Measurements from ENCODE around the gene DNPH1.

DNPH1 gene

DNA sequence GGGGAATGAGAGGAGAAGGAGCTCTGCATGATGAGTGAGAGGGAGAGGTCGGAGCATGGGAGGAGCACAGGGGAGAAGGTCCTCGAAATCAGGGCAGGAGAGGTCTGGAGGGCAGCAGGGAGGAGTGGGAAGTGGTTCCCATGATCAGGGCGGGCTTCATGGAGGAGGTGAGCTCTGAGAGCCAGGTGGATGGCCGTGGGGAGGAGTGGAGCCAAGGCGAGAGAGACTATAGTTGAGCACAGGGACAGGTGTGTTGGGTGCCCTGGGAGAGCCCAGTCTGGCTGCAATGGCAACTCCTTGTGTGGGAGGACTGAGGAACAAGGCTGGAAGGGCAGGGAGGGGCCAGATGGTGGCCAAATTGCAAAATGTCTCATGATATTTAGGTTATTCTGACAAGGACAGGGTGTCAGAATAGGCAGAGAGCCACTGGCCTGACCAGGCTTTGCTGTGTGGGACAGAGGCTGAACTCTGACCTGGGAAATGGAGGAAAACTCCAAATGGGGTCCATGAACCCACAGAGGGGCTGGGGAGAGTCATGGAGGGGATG is 35.4 kb upstream of the DNPH1 start:
- DNase-seq (ENCODE audit: low read depth in 1 of 2, low spot score in 1 of 2): no peak

- DNase-seq (ENCODE audit: low read depth in 1 of 2, low spot score in 1 of 2): peak; percentile 60 to 61
Observed at GRCh38 chr6:43263314-43264178, 34.3 kb upstream of the DNPH1 start.

DNA sequence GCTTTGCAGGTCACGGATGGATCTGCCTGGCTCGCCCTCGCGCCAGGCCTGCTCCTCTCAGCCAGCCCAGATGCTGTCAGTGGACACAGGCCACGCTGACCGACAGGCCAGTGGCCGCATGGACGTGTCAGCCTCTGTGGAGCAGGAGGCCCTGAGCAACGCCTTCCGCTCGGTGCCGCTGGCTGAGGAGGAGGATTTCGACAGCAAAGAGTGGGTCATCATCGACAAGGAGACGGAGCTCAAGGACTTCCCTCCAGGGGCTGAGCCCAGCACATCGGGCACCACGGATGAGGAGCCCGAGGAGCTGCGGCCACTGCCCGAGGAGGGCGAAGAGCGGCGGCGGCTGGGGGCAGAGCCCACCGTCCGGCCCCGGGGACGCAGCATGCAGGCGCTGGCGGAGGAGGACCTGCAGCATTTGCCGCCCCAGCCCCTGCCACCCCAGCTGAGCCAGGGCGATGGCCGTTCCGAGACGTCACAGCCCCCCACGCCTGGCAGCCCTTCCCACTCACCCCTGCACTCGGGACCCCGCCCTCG is 33.6 kb upstream of the DNPH1 start:
- DNase-seq (ENCODE audit: low read depth in 1 of 2, low spot score in 1 of 2): no peak

- DNase-seq (ENCODE audit: low read depth in 1 of 2, low spot score in 1 of 2): no peak
Observed at GRCh38 chr6:43262000-43262779, 32.9 kb upstream of the DNPH1 start.

DNA sequence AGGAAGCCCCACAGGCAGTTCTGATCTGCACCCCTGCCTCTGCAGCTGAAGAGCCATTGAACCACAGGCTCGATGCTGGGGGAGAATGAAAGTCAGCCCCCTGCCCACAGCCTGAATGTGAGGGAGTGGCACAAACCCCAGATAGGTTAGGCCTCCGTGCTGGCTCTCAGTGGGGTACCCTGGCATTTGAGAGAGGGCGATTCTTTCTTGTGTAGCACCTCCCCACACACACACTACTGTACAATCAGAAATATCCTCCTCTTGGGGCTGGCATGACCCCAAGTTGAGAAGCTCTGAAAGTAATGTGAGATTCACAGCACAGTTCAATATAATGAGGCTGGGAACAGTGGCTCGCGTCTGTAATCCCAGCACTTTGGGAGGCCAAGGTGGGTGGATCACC is 31.9 kb upstream of the DNPH1 start:
- DNase-seq (ENCODE audit: low read depth in 1 of 2, low spot score in 1 of 2): no peak

- no peak for DNase-seq (ENCODE audit: low read depth in 1 of 2, low spot score in 1 of 2)
Observed at GRCh38 chr6:43260791-43261190, 31.5 kb upstream of the DNPH1 start.

- no peak for DNase-seq (ENCODE audit: low read depth in 1 of 2, low spot score in 1 of 2)
Observed at GRCh38 chr6:43258807-43259686, 29.8 kb upstream of the DNPH1 start.

DNA sequence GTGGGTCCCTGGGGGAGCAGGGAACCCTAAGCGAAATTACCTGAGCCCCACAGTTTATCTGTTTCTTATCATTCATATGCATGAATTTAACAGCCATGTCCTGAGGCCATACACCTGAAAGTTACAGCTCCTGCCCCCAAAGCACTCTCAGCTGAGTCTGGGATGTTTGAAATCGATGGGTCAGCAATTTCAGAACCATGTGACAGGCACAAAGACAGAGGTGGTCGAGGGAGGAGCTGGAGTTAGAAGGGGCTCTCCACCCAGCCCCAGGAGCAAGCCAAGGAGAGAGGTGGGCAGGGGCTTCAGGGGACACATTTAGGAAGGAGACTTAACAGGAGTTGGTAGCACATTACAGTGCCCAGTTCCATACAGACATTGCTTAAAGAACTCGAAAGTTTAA is 28.9 kb upstream of the DNPH1 start:
- DNase-seq (ENCODE audit: low read depth in 1 of 2, low spot score in 1 of 2): no peak

DNA sequence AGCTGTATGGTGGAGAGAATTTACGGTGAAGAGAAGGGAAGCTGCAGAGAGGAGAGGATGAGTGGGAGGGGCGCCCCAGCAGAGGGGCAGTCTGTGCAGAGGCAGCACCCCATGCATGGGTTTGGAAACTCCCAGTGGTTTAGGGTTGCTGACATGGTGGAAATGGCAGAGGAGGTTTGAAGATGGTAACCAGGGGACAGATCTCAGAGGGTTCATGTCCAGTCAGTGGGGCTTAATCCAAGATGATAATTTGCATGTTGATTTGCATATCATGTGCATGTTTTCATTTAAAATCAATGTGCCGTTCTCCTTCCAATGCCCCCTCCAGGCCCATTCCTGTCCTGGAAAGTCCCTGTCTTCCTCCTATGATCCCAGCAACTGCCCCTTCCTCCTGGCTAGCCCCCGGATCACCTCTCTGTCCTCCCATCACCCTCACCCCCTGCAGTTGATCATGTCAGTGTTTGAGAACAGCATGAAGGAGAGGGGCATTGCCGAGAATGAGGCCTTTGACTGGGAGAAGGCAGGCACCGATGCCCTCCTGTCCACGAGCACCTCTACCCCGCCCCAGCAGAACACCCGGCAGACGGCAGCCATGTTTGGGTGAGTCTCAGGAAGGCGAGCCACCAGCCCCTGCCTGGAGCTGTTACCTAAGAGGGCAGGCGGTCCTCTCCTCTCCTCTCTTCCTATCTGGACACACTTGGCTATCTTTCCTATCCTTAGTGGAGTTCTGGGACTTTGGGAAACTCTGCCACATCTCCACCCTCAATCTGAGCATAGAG is 28.3 kb upstream of the DNPH1 start:
- no peak for DNase-seq (ENCODE audit: low read depth in 1 of 2, low spot score in 1 of 2)

DNA sequence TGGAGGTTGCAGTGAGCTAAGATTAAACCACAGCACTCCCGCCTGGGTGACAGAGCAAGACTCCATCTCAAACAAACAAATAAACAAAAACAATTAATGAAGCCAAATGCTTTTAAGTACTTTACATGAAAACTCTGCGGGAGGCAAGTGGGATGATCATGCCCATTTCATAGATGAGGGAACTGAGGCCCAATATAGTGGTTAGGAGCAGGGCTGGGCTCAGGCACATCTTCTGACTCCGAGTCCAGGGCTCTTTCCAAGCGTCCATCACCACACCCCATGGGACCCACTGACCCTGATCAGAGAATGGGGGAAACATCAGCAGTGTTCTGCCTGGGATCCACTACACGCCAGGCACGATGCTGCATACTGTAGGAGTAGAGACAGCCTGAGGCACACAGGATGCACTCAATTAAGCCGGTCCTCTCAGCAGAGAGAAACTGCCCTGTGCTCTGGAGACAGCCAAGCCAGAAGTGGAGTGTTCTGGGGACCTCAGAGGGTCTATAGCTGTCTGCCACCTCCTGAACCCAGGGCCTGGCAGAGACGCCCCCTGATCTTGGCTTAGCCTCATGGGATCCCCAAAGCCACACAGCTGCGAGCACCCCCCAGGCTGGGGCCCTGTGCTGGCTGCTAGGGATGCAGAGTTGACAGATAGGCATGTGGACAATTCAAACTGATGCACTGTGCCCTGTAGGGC is 27.5 kb upstream of the DNPH1 start:
- DNase-seq (ENCODE audit: low read depth in 1 of 2, low spot score in 1 of 2): no peak

- no peak for DNase-seq (ENCODE audit: low read depth in 1 of 2, low spot score in 1 of 2)
Observed at GRCh38 chr6:43255408-43256054, 26.2 kb upstream of the DNPH1 start.

- DNase-seq (ENCODE audit: low read depth in 1 of 2, low spot score in 1 of 2): no peak
Observed at GRCh38 chr6:43254846-43255245, 25.6 kb upstream of the DNPH1 start.

- DNase-seq (ENCODE audit: low read depth in 1 of 2, low spot score in 1 of 2): no peak
Observed at GRCh38 chr6:43254138-43254817, 25.0 kb upstream of the DNPH1 start.

GRCh38 chr6:43253401-43253800 is 24.1 kb upstream of the DNPH1 start:
- no peak for DNase-seq (ENCODE audit: low read depth in 1 of 2, low spot score in 1 of 2)

DNA sequence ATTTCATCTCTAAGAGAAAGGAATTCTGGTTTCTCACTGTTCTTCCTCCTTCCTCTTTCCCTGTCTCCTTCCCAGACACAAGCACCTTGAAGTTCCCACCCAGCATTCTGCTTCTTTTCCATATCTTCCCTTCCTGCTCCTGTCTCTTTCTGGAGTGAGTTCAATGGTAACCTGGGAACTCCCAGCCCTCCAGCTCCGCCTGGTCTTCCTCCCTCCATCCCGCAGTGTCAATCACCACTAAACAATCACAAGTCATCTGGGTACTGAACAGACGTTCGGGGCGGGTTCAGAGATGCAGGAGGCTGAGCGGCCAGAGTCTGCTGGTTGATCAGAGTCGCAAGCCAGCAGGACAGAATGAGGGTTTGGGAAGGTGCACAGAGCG is 21.7 kb upstream of the DNPH1 start:
- no peak for DNase-seq (ENCODE audit: low read depth in 1 of 2, low spot score in 1 of 2)

DNA sequence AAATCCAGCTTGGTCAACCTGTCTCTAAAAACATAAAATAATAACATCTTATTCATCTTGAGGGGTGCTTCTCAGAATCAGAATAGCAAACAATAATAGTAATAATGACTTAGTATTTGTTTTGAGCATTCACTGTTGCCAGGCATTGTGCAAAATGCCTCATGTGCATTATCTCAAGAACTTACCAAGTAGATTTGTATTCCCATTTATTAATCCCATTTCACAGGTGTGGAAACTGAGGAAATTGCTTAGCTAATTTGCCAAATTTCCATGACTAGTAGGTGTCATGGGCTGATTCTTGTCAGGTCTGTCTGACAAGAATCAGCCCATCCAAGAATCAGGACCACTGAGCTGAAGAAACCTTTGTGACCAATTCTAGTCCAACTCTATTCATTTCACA is 19.5 kb upstream of the DNPH1 start:
- DNase-seq (ENCODE audit: low read depth in 1 of 2, low spot score in 1 of 2): no peak

DNA sequence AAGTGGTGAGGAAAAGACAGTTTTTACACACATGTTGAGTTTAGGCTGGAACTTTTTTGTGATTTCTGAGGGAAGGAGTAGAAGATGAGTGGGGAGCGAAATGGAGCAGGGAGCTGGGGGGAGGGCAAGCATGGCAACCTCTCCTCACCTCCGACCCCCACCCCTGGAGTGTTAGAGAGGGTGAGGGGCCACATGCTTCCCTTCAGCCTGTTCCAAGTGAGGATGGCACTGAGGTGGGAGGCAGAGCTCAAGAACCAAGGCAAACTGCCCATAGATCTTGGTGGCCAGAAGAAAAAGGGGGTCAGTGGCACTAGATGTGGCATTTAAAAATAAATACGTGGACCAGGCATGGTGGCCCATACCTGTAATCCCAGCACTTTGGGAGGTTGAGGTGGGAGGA is 18.8 kb upstream of the DNPH1 start:
- DNase-seq (ENCODE audit: low read depth in 1 of 2, low spot score in 1 of 2): no peak

Measured in stimulated activated CD4-positive, alpha-beta T cell treated with anti-CD3 and anti-CD28 coated beads, Interleukin-15, amount 100 ng/mL, for 1 hour (primary cell).